ENCODE data around the gene PTCRA.
"Not testable (repeated sequence)": the region's sequence is repeated elsewhere in the genome, so short reads cannot be mapped to it uniquely, and the experiment has no call there.

Gene PTCRA

DNA sequence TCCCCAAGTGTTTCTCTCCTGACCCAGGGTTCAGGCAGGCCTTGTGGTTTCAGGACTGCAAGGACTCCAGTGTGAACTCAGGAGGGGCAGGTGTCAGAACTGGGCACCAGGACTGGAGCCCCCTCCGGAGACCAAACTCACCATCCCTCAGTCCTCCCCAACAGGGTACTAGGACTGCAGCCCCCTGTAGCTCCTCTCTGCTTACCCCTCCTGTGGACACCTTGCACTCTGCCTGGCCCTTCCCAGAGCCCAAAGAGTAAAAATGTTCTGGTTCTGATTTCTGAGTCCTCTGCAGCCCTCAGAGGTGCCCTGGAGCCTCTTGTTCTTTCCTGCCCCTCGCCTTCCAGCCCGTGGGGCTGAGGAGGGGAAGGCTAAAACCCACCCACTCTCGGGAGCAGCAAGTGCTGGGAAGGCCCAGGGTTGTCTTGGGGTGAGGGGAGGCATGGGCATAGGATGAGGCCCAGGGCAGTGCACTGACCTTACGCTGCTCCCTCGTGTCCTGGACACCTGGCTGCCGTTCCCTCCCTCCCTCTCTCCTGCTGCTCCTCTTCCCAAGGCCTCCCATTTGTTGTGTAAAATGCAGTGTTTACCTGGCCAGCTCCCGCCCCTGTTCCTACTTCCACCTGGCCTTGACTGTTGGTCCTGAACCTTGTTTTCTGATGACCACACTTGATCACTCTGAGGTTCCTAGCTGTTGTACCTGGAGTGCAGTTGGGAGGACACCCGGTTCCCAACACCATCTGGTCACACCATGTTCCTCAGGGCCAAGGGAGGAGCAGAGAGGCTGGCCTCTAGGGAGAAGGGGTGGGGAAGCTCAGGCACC, 23.3 kb downstream of the PTCRA start:
- DNase-seq (ENCODE audit: insufficient read length, low spot score) = no peak

DNA sequence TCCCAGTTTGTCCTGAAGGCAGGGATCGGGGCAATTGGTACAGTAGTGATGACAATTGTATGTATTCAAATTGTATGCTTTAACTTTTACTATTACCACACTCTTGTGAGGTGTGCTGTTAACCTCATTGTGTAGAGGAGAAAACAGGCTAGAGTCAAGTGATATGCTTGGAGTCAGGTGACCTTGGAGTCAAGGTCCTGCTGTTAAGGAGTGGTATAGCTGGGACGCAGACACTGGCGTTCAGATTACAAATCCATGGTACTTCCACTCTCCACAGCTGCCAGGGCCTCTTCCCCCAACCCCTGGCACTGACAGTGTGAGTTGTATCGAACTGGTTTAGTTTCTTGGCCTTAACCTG, 23.9 kb downstream of the PTCRA start:
- FAIRE-seq = no peak
- no peak for DNase-seq (ENCODE audit: insufficient read length, low spot score)
- no peak for TF ChIP-seq POLR2AphosphoS5 (IDR thresholded peaks at IDR 0.05; ENCODE audit: low read depth, low read length)
- no peak for TF ChIP-seq PAX5 (IDR thresholded peaks at IDR 0.05; ENCODE audit: insufficient read depth, low read length, severe bottlenecking)
- TF ChIP-seq POLR2A (IDR thresholded peaks at IDR 0.05; ENCODE audit: low read depth, low read length) = no peak

More for the DNA sequence above, 23.3 kb downstream of the PTCRA start:
- TF ChIP-seq POLR2AphosphoS5 (IDR thresholded peaks at IDR 0.05; ENCODE audit: low read depth, low read length) = peak; percentile 54
- TF ChIP-seq POLR2A (IDR thresholded peaks at IDR 0.05; ENCODE audit: low read depth, low read length) = peak; percentile 51
- no peak for TF ChIP-seq PAX5 (IDR thresholded peaks at IDR 0.05; ENCODE audit: insufficient read depth, low read length, severe bottlenecking)
- no peak for TF ChIP-seq TAF1 (IDR thresholded peaks at IDR 0.05; ENCODE audit: low read depth, low read length)
- TF ChIP-seq POU2F2 (IDR thresholded peaks at IDR 0.05; ENCODE audit: low read depth, low read length) = no peak
- TF ChIP-seq SPI1 (IDR thresholded peaks at IDR 0.05; ENCODE audit: low read depth, low read length) = no peak
- no peak for FAIRE-seq

DNA sequence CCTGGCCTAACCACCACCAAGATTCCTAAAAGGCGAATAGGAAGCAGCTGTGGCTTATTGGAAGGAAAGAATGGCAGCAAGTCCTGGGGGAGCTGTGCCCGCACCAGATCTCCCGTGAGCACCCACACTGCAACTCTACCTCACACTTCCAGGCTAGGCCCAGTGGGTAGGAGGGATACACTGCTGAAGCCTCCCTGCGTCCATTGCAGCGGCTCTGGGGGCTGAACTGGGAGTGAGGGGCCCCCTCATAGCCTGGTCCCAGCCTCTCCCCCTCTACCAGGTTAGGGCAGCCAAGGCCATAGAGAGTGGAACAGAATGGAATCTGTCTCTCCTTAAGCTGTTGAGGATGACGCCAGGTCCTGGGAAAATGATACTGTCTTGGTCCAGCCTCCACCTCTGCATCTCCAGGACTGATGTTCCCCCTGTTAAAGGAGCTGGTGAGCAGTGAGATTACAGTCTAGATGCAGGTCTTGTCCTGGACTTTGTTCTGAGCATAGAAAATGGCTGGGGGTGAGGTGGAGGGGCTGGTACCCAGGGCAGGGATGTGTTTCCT, 24.7 kb downstream of the PTCRA start:
- no peak for TF ChIP-seq POU2F2 (IDR thresholded peaks at IDR 0.05; ENCODE audit: low read depth, low read length)
- peak; percentile 72; the same call in 1 of the 2 replicates for TF ChIP-seq POLR2AphosphoS5 (IDR thresholded peaks at IDR 0.05; ENCODE audit: low read depth, low read length)
- DNase-seq (ENCODE audit: insufficient read length, low spot score) (no peak), FAIRE-seq (no peak)

DNA sequence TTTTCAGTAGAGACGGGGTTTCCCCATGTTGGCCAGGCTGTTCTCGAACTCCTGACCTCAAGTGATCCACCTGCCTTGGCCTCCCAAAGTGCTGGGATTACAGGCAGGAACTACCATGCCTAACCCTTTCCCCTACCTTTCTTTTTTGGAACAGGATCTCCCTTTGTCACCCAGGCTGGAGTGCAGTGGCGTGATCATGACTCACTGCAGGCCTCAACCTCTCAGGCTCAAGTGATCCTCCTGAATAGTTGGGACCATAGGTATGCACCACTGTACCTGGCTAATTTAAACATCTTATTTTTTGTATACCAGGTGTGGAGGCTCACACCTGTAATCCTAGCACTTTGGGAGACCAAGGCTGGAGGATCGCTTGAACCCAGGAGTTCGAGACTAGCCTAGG, 25.5 kb downstream of the PTCRA start:
- FAIRE-seq; DNase-seq (ENCODE audit: insufficient read length, low spot score): not testable (repeated sequence)

DNA sequence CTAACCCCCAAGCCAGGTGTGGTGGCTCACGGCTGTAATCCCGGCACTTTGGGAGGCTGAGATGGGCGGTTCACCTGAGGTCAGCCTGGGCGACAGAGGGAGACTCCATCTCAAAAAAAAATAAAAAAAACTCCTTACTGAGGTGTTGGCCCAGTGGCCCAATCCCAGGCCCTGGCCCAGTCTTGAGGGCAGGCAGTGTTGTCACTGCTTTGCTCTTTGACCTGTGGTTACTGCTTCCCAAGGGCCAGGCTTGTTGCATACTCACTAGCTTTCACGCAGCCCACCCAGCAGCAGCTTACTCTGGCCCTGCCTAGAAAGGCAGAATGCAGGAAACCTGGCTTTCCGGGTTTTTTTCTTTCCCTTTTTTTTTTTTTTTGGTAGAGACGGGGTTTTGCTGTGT, 26.6 kb downstream of the PTCRA start:
- FAIRE-seq (no peak), DNase-seq (ENCODE audit: insufficient read length, low spot score) (no peak)
- TF ChIP-seq POLR2AphosphoS5 (IDR thresholded peaks at IDR 0.05; ENCODE audit: low read depth, low read length) (no peak), SPI1 (IDR thresholded peaks at IDR 0.05; ENCODE audit: low read depth, low read length) (no peak), POU2F2 (IDR thresholded peaks at IDR 0.05; ENCODE audit: low read depth, low read length) (no peak), POLR2A (IDR thresholded peaks at IDR 0.05; ENCODE audit: low read depth, low read length) (no peak), TAF1 (IDR thresholded peaks at IDR 0.05; ENCODE audit: low read depth, low read length) (no peak), PAX5 (IDR thresholded peaks at IDR 0.05; ENCODE audit: insufficient read depth, low read length, severe bottlenecking) (no peak)

DNA sequence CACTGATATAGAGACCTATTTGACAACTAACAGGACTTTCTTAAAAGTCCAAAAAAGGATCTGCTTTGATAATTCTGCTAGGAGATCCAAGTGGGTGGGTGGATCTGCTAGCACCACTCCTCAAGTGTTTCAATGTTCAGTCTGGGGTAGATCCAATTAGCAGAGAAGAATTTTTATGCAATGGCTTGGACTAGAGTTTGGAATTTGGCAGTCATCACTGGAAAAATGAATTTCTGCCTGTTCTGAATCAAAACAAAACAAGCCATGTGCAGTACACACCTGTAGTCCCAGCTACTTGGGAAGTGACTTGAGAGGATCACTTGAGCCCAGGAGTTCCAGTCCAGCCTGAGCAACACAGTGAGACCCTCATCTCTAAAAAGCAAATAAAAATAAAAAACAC, 32.1 kb downstream of the PTCRA start:
- FAIRE-seq = no peak
- no peak for DNase-seq (ENCODE audit: insufficient read length, low spot score)
- TF ChIP-seq SPI1 (IDR thresholded peaks at IDR 0.05; ENCODE audit: low read depth, low read length) = no peak
- TF ChIP-seq TAF1 (IDR thresholded peaks at IDR 0.05; ENCODE audit: low read depth, low read length) = no peak
- TF ChIP-seq POLR2A (IDR thresholded peaks at IDR 0.05; ENCODE audit: low read depth, low read length) = no peak
- no peak for TF ChIP-seq POU2F2 (IDR thresholded peaks at IDR 0.05; ENCODE audit: low read depth, low read length)

DNA sequence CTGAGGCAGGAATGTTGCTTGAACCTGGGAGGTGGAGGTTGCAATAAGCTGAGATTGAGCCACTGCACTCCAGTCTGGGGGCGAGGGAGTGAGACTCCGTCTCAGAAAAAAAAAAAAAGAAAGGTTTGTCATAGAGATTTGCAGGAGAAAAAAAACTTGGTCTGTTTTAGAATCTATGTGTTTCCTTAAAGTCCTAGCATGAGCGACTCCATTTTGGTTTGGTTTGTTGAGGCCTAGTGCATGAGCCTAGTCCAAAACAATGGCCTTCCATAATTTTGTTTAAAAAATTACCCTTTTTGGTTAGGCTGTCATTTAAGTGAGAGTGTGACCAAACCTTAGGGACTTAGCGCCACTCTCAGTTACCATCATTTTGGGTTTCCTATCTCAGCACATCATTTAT, 36.5 kb downstream of the PTCRA start:
- TF ChIP-seq TAF1 (IDR thresholded peaks at IDR 0.05; ENCODE audit: low read depth, low read length) (no peak), SPI1 (IDR thresholded peaks at IDR 0.05; ENCODE audit: low read depth, low read length) (no peak), POU2F2 (IDR thresholded peaks at IDR 0.05; ENCODE audit: low read depth, low read length) (no peak), PAX5 (IDR thresholded peaks at IDR 0.05; ENCODE audit: insufficient read depth, low read length, severe bottlenecking) (no peak), POLR2A (IDR thresholded peaks at IDR 0.05; ENCODE audit: low read depth, low read length) (no peak), POLR2AphosphoS5 (IDR thresholded peaks at IDR 0.05; ENCODE audit: low read depth, low read length) (no peak)
- DNase-seq (ENCODE audit: insufficient read length, low spot score) (no peak), FAIRE-seq (no peak)

DNA sequence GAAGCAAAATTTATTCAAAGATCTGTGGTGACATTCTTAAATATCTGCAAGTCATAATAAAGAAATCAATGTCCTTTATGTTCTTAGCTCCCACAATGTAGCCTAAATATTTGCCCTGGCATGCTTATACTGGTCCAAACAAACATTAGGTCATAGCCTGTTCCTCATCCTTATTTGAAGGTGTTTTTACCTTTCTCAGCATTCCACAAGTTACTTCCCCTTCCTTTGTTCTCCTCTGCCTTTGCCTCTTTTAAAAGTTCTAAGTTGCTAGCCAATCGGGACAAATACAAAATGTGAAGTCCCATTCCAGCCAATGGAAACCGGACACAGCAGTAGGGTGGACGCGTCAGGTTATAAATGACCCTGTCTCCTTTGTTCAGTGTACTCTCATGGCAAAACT, 38.6 kb downstream of the PTCRA start:
- DNase-seq (ENCODE audit: insufficient read length, low spot score); FAIRE-seq: not testable (repeated sequence)

DNA sequence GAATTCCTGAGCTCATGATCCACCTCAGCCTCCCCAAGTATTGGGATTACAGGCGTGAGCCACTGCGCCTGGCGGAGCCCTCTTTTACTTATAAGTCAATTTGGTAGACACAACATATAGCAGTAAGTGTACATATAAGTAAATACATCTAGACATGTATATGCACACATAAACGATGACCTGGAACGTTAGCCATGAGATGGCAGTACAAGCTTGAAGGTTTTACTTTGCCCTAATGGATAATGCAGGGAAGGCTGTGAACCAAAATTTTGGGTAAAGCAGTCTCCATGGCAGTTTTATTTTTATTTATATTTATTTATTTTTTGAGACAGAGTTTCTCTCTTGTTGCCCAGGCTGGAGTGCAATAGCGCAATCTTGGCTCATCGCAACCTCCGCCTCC, 42.3 kb downstream of the PTCRA start:
- FAIRE-seq (no peak), DNase-seq (ENCODE audit: insufficient read length, low spot score) (no peak)
- TF ChIP-seq POLR2A (IDR thresholded peaks at IDR 0.05; ENCODE audit: low read depth, low read length) (no peak), POLR2AphosphoS5 (IDR thresholded peaks at IDR 0.05; ENCODE audit: low read depth, low read length) (no peak), POU2F2 (IDR thresholded peaks at IDR 0.05; ENCODE audit: low read depth, low read length) (no peak), TAF1 (IDR thresholded peaks at IDR 0.05; ENCODE audit: low read depth, low read length) (no peak), SPI1 (IDR thresholded peaks at IDR 0.05; ENCODE audit: low read depth, low read length) (no peak), PAX5 (IDR thresholded peaks at IDR 0.05; ENCODE audit: insufficient read depth, low read length, severe bottlenecking) (no peak)

DNA sequence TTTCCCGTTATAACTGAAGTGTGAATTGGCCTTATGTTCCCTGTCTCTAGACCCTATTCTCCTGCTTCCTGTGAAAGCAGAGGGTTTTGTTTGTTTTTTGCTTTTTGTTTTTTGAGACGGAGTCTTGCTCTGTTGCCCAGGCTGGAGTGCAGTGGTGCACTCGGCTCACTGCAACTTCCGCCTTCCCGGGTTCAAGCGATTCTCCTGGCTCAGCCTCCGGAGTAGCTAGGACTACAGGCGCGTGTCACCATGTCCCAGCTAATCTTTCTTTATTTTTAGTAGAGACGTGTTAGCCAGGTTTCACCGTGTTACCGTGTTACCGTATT, 44.0 kb downstream of the PTCRA start:
- FAIRE-seq = no peak
- DNase-seq (ENCODE audit: insufficient read length, low spot score) = no peak
- TF ChIP-seq POLR2A (IDR thresholded peaks at IDR 0.05; ENCODE audit: low read depth, low read length) (no peak), POU2F2 (IDR thresholded peaks at IDR 0.05; ENCODE audit: low read depth, low read length) (no peak), SPI1 (IDR thresholded peaks at IDR 0.05; ENCODE audit: low read depth, low read length) (no peak), TAF1 (IDR thresholded peaks at IDR 0.05; ENCODE audit: low read depth, low read length) (no peak), POLR2AphosphoS5 (IDR thresholded peaks at IDR 0.05; ENCODE audit: low read depth, low read length) (no peak), PAX5 (IDR thresholded peaks at IDR 0.05; ENCODE audit: insufficient read depth, low read length, severe bottlenecking) (no peak)

All from GM12891 (cell line).